Mesodermal cell (in vitro differentiated cells): ENCODE data around the gene CCN6.

Experiments used
- H3K27ac ChIP-seq: 2 replicates; pipeline ENCODE4 v1.7.0; 2013; ENCODE audit warnings: mild to moderate bottlenecking, low read depth, low read length, moderate library complexity; ENCODE audit not compliant: severe bottlenecking
- H3K36me3 ChIP-seq: 2 replicates; pipeline ENCODE4 v1.7.1; 2013; ENCODE audit warnings: mild to moderate bottlenecking, low read length, moderate library complexity; ENCODE audit not compliant: control insufficient read depth, insufficient read depth
- H3K4me1 ChIP-seq: one replicate; pipeline ENCODE4 v1.7.1; 2013; ENCODE audit warnings: mild to moderate bottlenecking, low read length; ENCODE audit not compliant: insufficient read depth, control insufficient read depth, poor library complexity, severe bottlenecking
- H3K4me3 ChIP-seq: 2 replicates; pipeline ENCODE4 v1.7.0; 2013; ENCODE audit warnings: low read length, control low read depth, mild to moderate bottlenecking; ENCODE audit not compliant: insufficient read depth, poor library complexity, severe bottlenecking; ENCODE audit errors: extremely low read depth
- H3K9me3 ChIP-seq: 2 replicates; pipeline ENCODE4 v1.7.1; 2013; ENCODE audit warnings: mild to moderate bottlenecking, low read length, moderate library complexity; ENCODE audit not compliant: control insufficient read depth
- WGBS, 2 experiments: methylation state at CpG; one replicate each; pipeline ENCODE4 v1.1.5; 2013; ENCODE audit warnings: missing lambda C conversion rate in 2 of 2; ENCODE audit not compliant: insufficient coverage in 2 of 2; 5-methylcytosine and 5-hydroxymethylcytosine counted together

Gene CCN6

GRCh38 chr6:112017169-112017568 is 36.7 kb upstream of the CCN6 start:
- Histone ChIP-seq H3K27ac (no peak overlapping the region), H3K4me1 (peaks cover 3% of the 10 kb centered on the region), H3K9me3 (no peaks in the 10 kb centered on the region), H3K4me3 (no peak overlapping the region), H3K36me3 (no peaks in the 10 kb centered on the region)
- WGBS, 2 experiments, result 89 to 94% methylated on average over 3 of the region's 4 CpGs

GRCh38 chr6:112017760-112018537 is 36.0 kb upstream of the CCN6 start:
- H3K4me1 ChIP-seq, result peaks cover 3% of the 10 kb centered on the region
- H3K36me3 ChIP-seq, result no peaks in the 10 kb centered on the region
- H3K9me3 ChIP-seq, result no peaks in the 10 kb centered on the region
- H3K27ac ChIP-seq, result no peak overlapping the region
- no peak overlapping the region for H3K4me3 ChIP-seq
- WGBS, 2 experiments, result 85 to 88% methylated on average over 4 to 6 of the region's 7 CpGs

GRCh38 chr6:112018619-112019416 is 35.1 kb upstream of the CCN6 start:
- 88 to 90% methylated on average over 8 of the region's 12 CpGs for WGBS, 2 experiments
- no peak overlapping the region for H3K4me3 ChIP-seq
- H3K36me3 ChIP-seq, result no peaks in the 10 kb centered on the region
- peaks cover 5% of the 10 kb centered on the region for H3K9me3 ChIP-seq
- no peak overlapping the region for H3K27ac ChIP-seq
- peaks cover 3% of the 10 kb centered on the region for H3K4me1 ChIP-seq

GRCh38 chr6:112019589-112019988 is 34.3 kb upstream of the CCN6 start:
- H3K36me3 ChIP-seq, result no peaks in the 10 kb centered on the region
- H3K27ac ChIP-seq, result no peak overlapping the region
- H3K4me1 ChIP-seq, result peaks cover 3% of the 10 kb centered on the region
- H3K4me3 ChIP-seq, result no peak overlapping the region
- H3K9me3 ChIP-seq, result peaks cover 10% of the 10 kb centered on the region
- WGBS, 2 experiments, result 0% methylated on average over 1 of the region's 1 CpG; no CpG with 5 or more reads in 1 of the 2 experiments

GRCh38 chr6:112021691-112022310 is 32.1 kb upstream of the CCN6 start:
- Histone ChIP-seq H3K27ac (no peak overlapping the region), H3K4me3 (no peak overlapping the region), H3K4me1 (no peaks in the 10 kb centered on the region), H3K9me3 (peaks cover 10% of the 10 kb centered on the region), H3K36me3 (no peaks in the 10 kb centered on the region)
- WGBS, 2 experiments, result 79 to 86% methylated on average over 5 to 6 of the region's 6 CpGs

- Histone ChIP-seq H3K36me3 (no peaks in the 10 kb centered on the region), H3K27ac (no peak overlapping the region), H3K9me3 (peaks cover 10% of the 10 kb centered on the region), H3K4me1 (no peaks in the 10 kb centered on the region), H3K4me3 (no peak overlapping the region)
Observed at GRCh38 chr6:112022749-112023148, 31.2 kb upstream of the CCN6 start.

GRCh38 chr6:112024464-112024863 is 29.4 kb upstream of the CCN6 start:
- H3K27ac ChIP-seq, result no peak overlapping the region
- WGBS, 2 experiments, result 93 to 94% methylated on average over 4 of the region's 4 CpGs
- no peak overlapping the region for H3K4me3 ChIP-seq

GRCh38 chr6:112026933-112027332 is 27.0 kb upstream of the CCN6 start:
- Histone ChIP-seq H3K4me3 (no peak overlapping the region), H3K27ac (no peak overlapping the region), H3K36me3 (no peaks in the 10 kb centered on the region), H3K9me3 (peaks cover 10% of the 10 kb centered on the region), H3K4me1 (no peaks in the 10 kb centered on the region)
- WGBS, 2 experiments, result 86 to 100% methylated on average over 3 of the region's 4 CpGs

More at GRCh38 chr6:112024464-112024863, 29.4 kb upstream of the CCN6 start:
- H3K4me1 ChIP-seq, result no peaks in the 10 kb centered on the region
- peaks cover 10% of the 10 kb centered on the region for H3K9me3 ChIP-seq
- H3K36me3 ChIP-seq, result no peaks in the 10 kb centered on the region

- 80% methylated on average over 1 of the region's 3 CpGs; no CpG with 5 or more reads in 1 of the 2 experiments for WGBS, 2 experiments
- Histone ChIP-seq H3K36me3 (no peaks in the 10 kb centered on the region), H3K27ac (no peak overlapping the region), H3K4me1 (no peaks in the 10 kb centered on the region), H3K4me3 (no peak overlapping the region), H3K9me3 (peaks cover 10% of the 10 kb centered on the region)
Observed at GRCh38 chr6:112027942-112028674, 25.8 kb upstream of the CCN6 start.

GRCh38 chr6:112029045-112029822 is 24.7 kb upstream of the CCN6 start:
- H3K4me1 ChIP-seq, result no peaks in the 10 kb centered on the region
- no peak overlapping the region for H3K4me3 ChIP-seq
- WGBS, 2 experiments, result 65% methylated on average over 12 to 15 of the region's 15 CpGs
- no peaks in the 10 kb centered on the region for H3K36me3 ChIP-seq
- H3K9me3 ChIP-seq, result peaks cover 1% of the 10 kb centered on the region
- H3K27ac ChIP-seq, result no peak overlapping the region
